Spleen (tissue), 3 donors: ENCODE measurements around the gene ZIK1.

ENCODE experiments used
- POLR2A ChIP-seq, 3 donors: fragments of 450-650 bp; IDR thresholded peaks; one replicate each; pipeline ENCODE4 v1.5.1; 2017; ENCODE audit warnings: antibody characterized with exemption in 3 of 3, mild to moderate bottlenecking in 1 of 3
- POLR2AphosphoS5 ChIP-seq, 3 donors: sonication (generic); formaldehyde crosslinking; IDR thresholded peaks; one replicate each; pipeline ENCODE4 v1.5.1; 2017; ENCODE audit warnings: antibody characterized with exemption in 3 of 3

GRCh38 chr19:57583104-57583520 is 833 bp upstream of the ZIK1 start:
- TF ChIP-seq POLR2AphosphoS5 (IDR thresholded peaks at IDR 0.05): no peak
- TF ChIP-seq POLR2A (IDR thresholded peaks at IDR 0.05): no peak
